ENCODE measurements around the gene ZDHHC12. TPM values are rescaled to one million over a fixed set of nuclear protein-coding genes. Genes with fewer than 3 reads are reported as not detected.
A peak's percentile ranks its signal among the peaks of the same experiment; 100 is the strongest.

The ZDHHC12 gene
- total and polyA plus RNA-seq, 11 donors: 5.1 to 29.8 (median 10.9) TPM

GRCh38 chr9:128731093-128731492 is 7.2 kb upstream of the ZDHHC12 start:
- Histone ChIP-seq H3K4me1 (peaks cover 0 to 8% (median 0%) of the 10 kb centered on the region in 12 donors), H3K36me3 (peaks cover 0 to 47% (median 40%) of the 10 kb centered on the region in 9 donors), H3K27me3 (no peaks in the 10 kb centered on the region), H3K4me3 (no peak overlapping the region), H3K9me3 (no peaks in the 10 kb centered on the region), H3K27ac (no peak overlapping the region)
- TF ChIP-seq CTCF (IDR thresholded peaks at IDR 0.05) (no peak), POLR2A (IDR thresholded peaks at IDR 0.05) (no peak)
- DNase-seq: no peak
- no peak for ATAC-seq
- intact Hi-C loops (cut with DNase I): loop anchor here in 1 of 10 donors (5.0 kb wide), 1 partner anchor 56 kb away; the partner anchor contains the start of gene TBC1D13
- WGBS, 4 donors: 86 to 90% (median 88%) methylated on average over 13 of the region's 13 CpGs

- Histone ChIP-seq H3K36me3 (peaks cover 0 to 40% (median 35%) of the 10 kb centered on the region in 9 donors), H3K27me3 (no peaks in the 10 kb centered on the region), H3K9me3 (peaks cover 0 to 3% (median 0%) of the 10 kb centered on the region in 12 donors), H3K27ac (no peak overlapping the region), H3K4me3 (no peak overlapping the region), H3K4me1 (peaks cover 0 to 12% (median under 1%) of the 10 kb centered on the region in 12 donors)
- DNase-seq (no peak), ATAC-seq (peak in 1 of 4 donors; percentile 12)
- intact Hi-C loops (cut with DNase I): loop anchor here in 1 of 10 donors (5.0 kb wide), 1 partner anchor 57 kb away; the partner anchor contains the start of gene TBC1D13
- WGBS, 4 donors: 89 to 91% (median 90%) methylated on average over 25 to 27 of the region's 27 CpGs
- TF ChIP-seq POLR2A (IDR thresholded peaks at IDR 0.05): no peak
- no peak for TF ChIP-seq CTCF (IDR thresholded peaks at IDR 0.05)
These were observed 6.0 kb upstream of the ZDHHC12 start for GRCh38 chr9:128729766-128730517.

GRCh38 chr9:128729302-128729701 is 5.4 kb upstream of the ZDHHC12 start:
- Histone ChIP-seq H3K4me1 (peaks cover 0 to 18% (median 6%) of the 10 kb centered on the region in 12 donors), H3K9me3 (peaks cover 0 to 3% (median 0%) of the 10 kb centered on the region in 12 donors), H3K27ac (no peak overlapping the region), H3K36me3 (peaks cover 0 to 34% (median 29%) of the 10 kb centered on the region in 9 donors), H3K27me3 (no peaks in the 10 kb centered on the region), H3K4me3 (no peak overlapping the region)
- intact Hi-C loops (cut with DNase I): no loop called here
- TF ChIP-seq CTCF (IDR thresholded peaks at IDR 0.05) (no peak), POLR2A (IDR thresholded peaks at IDR 0.05) (no peak)
- 82 to 87% (median 83%) methylated on average over 5 of the region's 5 CpGs for WGBS, 4 donors
- ATAC-seq (no peak), DNase-seq (no peak)

GRCh38 chr9:128728298-128728697 is 4.4 kb upstream of the ZDHHC12 start:
- 71 to 85% (median 79%) methylated on average over 7 of the region's 7 CpGs for WGBS, 4 donors
- TF ChIP-seq CTCF (IDR thresholded peaks at IDR 0.05) (no peak), POLR2A (IDR thresholded peaks at IDR 0.05) (no peak)
- ATAC-seq (no peak), DNase-seq (no peak)
- H3K4me1 ChIP-seq: peaks cover 0 to 18% (median 6%) of the 10 kb centered on the region in 12 donors
- peaks cover 0 to 32% (median 26%) of the 10 kb centered on the region in 9 donors for H3K36me3 ChIP-seq
- H3K27ac ChIP-seq: no peak overlapping the region
- intact Hi-C loops (cut with DNase I): no loop called here
- no peaks in the 10 kb centered on the region for H3K27me3 ChIP-seq
- H3K9me3 ChIP-seq: peaks cover 0 to 3% (median 0%) of the 10 kb centered on the region in 12 donors
- no peak overlapping the region for H3K4me3 ChIP-seq

All from heart left ventricle (tissue), 16 donors.